HG02852 (cell line): Measurements from ENCODE around the gene TXNRD2.

Experiments
- ATAC-seq: cut with Tn5 transposase; IDR thresholded peaks from one replicate; pipeline ENCODE4 v1.9.1; 2021; ENCODE audit warnings: mild to moderate bottlenecking, moderate library complexity; ENCODE audit not compliant: unreplicated experiment

TXNRD2 gene

DNA sequence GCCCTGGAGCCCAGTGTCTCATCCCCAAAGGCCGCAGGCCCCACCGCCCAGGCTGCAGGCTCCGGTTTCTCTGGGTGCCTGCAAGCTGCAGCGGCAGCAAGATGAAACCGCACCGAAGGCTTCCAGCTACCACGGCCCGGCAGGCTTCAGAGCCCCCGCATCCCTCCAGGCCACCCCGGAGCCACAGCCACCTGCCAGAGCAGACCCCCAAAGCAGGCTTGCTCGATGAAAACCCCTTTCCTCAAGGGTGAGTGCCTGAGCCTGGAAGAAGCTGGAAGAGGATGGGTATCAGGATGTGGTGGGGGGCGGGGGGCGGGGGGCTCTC, 62.4 kb downstream of the TXNRD2 start:
- ATAC-seq, result no peak

DNA sequence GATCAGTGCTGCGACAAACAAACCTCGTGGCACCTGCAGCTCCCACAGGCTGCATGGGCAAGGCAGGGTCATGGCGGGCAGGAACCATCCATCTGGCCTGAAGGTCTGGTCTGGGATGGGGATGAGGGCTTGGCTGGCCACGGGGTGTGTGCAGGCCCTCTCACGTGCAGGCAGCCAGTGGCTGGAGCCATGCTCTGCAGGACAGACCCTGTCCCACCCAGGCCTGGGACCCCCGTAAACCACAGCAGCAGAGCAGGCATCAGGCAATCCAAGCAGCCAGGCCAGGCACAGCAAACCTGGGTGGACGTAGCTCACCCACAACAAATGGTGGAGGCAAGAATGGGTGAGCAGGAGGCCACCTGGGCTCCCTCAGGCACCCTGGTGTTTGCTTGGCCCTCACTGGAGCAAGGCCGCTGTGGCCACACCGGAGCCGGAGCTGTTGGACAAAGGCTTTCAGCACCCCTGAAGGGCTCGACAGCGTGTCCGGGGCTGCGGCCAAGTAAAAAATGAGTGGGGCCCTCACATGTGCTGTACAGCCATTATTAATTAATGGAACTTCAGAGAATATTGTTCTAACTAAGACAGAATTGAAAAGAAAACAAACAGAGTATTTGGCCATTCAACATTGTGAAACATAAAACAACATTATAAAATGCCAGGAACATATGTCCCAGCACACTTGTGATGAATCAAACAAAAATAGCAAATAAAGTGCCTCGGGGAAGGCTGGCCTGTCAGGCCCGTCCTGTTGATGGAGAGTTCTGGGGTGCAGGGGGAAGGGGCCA, 63.0 kb downstream of the TXNRD2 start:
- ATAC-seq, result no peak

GRCh38 chr22:19877626-19878339, 63.8 kb downstream of the TXNRD2 start:
- no peak for ATAC-seq

DNA sequence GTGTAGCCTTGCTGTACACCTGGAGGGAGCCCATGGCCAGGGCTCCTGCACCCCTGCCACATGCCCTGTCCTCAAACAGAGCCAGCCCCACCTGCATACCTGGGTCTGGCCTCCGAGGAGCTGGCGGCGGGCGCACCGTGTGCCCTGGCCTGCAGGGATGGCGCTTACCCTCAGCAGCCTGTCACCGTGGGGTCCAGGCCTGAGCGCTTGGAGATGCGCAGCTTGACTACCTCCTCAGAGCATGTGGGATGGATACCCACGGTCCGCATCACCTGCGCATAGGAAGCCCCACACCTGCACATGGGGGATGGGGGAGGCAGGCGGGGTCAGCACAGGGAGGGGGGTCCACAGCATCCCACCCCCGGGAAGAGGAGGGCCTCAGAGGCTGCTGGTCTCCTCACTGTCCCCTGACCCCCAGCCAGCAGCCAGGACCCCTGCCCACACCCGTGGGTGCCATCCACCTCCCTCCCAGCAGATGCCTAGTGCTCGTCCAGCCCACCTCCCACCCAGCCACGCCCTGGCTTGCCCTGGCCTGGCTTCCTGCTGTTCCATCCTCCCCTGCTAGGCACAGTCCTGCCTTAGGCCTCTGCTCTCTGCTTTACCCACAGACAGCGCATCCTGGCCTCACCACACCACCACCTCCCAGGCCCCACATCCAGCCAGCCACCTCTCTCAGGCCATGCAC, 64.5 kb downstream of the TXNRD2 start:
- no peak for ATAC-seq

DNA sequence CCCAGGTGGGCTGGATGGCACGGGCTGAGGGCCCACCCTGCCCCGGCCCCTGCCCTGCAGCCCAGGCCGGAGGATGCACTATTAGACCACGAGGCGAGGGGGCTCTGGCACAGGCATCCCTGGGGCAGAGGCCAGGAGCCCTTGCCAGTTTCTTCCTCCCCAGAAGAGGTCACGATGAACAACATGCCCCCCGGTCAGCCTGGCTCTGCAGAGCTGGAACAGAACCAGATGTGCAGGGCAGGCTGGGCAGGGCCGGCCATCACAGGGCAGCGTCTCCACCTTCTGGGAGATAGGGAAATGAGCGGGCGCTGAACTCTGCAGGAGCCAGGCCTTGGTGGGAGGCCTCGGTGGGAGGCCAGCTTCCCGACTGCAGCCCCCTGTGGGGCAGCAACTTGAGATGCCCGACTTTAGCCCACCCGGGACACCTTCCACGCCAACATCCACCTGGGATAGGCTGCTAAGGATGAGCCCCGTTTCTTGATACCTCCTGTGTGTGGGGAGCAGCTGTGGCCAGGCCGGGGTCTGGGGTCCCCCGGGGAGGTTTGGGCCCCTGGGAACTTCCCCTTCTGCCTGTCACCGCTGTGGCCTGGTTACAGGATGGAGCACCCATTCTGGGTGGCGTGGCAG, 65.2 kb downstream of the TXNRD2 start:
- no peak for ATAC-seq

DNA sequence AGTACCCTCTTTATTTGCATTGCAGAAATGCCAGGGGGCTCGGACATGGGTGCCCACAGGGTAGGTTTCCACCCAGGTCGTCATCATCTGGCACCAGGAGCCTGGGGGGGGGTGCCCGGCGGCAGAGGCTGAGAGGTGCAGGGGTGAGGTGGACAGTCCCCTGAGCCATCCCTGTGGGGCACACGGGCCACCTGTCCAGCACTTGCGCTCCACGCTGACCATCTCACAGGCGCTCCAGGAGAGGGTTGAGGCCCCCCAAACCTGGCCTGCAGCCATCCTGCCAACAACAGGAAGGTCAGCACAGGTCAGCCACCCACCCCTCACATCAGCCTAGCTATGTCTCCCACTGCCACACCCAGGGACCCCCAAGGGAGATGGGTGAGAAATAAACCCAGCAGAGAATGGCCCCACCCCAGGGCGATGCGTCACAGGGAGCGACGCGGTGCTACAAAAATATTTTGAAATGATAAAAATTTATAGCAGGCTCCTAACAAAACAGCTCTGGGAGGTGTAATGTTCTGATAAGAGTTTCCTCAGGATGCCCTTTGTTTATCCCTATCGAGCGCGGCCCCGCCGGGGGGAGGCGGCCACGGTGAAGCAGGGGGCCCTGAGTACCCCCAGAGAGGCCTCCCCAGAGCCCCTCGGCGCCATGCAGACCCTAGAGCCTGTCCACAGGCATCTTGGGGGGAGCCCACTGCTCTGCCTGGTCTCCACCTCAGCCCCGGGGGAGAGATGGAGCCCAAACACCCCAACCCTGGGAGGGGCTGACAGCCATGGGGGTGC, 65.9 kb downstream of the TXNRD2 start:
- no peak for ATAC-seq

DNA sequence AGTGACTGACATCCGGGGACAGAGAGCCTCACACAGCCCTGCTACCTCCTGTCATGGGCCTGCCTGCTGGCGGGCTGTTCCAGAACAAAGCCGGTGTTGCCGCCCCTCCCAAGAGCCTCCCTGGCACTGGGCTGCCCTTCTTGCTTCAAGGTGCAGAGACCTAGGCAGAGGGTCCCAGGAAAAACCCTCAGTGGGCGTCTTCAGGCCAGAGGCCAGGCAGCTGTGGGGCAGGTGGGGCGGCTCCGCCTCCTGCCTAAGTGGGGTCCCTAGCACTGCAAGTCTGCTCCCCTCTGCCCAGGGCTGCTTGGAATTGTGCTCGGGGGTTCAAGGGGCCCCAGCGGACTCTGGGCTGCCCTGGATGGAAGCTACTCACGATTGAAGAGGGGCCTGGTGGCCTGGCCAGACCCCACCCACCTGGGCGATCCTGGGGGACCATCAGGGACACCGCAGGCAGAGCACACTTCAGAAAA, 66.5 kb downstream of the TXNRD2 start:
- ATAC-seq, result no peak

DNA sequence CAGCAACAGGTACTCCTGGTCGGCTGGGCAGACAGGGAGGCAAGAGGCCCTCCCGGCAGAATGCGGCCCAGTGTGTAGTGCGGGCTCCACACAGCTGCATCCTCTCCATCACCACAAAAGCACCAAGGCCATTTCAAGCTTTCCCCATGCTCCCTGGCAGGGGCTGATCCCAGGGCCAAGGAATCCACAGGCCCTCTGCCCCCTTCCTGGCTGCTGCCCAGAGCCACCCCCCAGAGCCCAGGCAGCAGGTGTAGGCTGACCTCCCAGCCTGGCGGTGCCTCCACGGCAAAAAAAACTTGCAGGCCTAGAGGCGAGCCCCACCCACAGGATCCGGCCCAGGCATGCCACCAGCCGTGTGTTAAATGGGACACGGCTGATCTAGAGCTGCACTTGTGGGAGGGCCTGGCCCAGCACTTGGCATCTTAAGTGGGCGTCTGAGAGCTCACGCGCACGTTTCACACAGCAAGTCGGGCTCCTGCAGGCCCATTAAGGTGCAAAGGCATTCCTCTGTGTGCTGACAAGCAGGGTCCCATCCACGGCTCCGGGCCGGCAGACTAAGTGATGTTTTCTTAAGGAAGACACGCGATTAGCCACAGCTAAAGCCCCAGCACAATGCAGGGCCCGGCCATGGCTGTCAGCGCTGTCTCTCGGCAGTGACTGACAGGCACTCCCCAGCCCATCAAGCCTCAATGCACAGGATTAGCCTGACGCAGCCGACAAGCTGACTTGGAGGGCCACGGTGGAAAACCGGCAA, 67.1 kb downstream of the TXNRD2 start:
- ATAC-seq, result no peak

- no peak for ATAC-seq
These were observed 67.7 kb downstream of the TXNRD2 start for GRCh38 chr22:19873960-19874306.

DNA sequence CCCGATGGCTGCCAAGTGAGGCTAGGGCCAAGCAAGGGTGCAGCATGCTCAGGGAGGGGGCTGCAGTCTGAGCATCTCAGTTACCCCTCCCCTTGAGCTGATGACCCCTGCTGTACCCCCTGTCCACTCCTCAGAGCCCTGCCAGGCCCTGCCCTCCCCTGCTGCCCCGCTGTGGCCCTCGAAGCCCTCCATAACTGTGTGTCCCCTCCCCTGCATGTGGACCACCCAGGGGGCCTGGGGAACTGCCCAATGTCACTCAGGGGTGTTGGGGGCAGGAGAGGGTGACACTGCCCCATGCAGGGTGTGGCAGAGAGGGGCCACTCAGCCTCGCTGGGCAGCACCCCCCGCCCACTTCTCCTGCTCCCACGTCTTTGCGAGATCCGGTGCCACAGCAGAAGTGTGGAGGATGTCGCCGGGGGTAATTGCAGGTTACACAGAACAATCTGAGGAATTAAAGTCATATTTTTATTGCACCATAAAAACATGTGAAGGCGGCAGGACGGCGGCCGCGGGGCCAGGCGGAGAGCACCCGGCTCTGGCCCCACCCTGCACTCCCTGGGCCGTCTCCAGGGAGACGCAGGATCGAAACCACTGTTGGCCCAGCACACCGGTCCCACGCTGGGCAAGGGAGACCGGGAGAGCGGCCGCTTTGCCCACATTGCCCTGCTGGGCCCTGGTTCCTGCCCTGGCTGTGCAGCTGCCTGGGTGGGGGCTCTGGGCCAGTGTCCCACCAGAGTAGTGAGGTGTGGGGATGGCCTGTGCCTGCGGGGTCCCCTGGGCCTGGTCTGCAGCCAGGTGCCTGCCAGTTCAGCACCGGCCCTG, 68.3 kb downstream of the TXNRD2 start:
- ATAC-seq, result no peak

DNA sequence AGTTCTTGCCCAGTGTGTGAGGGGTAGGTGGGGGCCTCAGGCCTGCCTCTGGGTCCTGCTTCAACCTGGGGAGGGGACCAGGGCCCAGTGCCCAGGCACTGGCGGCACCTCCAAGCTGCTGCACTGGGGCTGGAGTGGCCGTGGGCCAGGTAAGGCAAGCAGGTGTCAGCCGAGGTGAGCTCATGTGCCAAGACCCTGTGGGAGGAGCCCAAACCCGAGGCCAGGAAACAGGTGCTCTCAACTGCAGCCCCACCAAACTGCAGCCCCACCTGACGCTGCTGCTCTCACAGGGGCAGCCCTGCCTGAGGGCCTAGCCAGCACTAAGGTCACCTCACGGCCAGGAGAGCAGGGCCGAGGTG, 68.9 kb downstream of the TXNRD2 start:
- ATAC-seq, result no peak

DNA sequence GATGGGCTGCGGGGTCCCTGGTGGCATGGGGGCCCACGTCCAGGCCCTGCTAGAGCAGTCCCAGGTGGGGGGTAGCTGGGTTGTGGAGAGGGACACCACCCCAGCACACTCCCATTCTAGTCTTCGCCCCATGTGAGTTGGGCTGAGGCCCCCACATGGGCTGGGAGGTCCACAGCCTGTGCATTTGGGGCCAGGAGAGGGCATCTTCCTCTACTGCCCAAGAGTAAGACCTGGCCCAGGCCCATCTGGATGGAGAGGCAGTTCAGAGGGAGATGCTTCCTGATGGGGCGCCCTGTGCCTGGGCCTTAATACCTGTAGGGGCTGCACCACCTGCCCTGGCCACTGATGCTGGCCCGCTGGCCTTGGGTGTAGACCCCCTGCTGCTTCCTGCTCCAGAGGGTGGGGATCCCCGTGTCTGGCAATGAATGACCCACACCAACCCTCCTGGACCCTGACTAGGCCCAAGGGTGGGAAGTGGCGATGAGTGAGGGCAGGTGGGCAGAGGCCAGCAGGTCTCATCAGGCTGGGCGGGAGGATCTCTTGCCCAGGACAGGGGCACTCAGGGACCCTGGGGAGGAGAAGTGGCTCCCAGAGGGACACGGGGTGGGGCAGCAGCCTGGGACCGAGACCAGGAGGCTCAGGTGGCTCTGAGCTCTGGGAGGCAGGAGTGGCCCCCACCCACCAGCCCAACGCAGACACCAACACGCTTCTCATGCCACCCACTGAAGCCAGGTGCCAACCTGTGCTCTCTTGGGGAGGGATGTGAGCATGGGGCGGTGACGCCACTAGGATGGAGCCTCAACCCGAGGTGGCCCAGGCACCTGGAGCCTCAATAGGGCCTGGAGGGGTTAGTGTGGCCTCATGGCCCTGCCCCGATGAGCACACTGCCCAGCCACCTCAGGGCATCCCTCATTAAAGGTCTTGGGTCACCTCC, 69.5 kb downstream of the TXNRD2 start:
- ATAC-seq, result no peak

GRCh38 chr22:19871023-19871844, 70.4 kb downstream of the TXNRD2 start:
- ATAC-seq, result no peak

DNA sequence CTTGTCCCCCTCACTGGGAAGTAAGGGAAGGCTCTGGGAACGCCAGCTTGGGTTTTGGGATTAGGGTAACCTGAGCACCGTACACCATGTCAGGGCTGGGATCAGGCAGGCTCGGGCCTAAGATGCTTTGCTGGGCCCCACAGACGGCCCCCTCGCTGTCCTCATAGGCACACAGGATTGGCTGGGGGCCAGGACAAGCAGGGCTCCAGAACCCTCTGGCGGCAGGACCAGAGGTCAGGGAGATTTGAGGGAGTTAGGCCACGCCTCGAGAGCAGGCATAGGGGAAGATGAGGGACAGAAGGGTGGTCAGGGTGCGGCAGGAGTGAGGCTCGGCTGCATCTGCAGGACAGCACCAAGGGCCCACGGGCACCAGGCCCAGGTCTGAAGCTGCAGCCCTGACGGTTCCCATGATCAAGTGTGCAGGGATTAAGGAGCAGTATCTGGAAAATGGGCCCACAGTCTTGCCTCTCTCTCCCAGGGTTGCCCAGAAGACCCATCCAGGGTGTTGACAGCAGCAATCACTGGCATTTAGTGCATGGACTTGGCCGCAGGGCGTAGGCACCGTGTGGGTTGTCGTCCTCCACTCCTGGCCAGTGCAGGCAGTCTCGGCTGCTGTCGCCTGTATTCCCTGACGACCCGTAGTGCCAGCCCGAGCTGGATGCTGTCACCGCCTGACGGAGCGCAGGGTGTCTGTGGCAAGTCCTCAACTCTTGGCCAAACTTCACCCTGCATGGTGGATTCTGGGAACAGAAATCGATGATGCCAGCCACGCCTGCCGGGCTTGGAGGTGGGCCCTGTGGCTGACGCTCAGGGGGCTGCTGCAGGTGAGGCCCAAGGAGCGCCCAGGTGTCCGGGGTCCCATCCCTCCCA, 71.2 kb downstream of the TXNRD2 start:
- ATAC-seq, result no peak

DNA sequence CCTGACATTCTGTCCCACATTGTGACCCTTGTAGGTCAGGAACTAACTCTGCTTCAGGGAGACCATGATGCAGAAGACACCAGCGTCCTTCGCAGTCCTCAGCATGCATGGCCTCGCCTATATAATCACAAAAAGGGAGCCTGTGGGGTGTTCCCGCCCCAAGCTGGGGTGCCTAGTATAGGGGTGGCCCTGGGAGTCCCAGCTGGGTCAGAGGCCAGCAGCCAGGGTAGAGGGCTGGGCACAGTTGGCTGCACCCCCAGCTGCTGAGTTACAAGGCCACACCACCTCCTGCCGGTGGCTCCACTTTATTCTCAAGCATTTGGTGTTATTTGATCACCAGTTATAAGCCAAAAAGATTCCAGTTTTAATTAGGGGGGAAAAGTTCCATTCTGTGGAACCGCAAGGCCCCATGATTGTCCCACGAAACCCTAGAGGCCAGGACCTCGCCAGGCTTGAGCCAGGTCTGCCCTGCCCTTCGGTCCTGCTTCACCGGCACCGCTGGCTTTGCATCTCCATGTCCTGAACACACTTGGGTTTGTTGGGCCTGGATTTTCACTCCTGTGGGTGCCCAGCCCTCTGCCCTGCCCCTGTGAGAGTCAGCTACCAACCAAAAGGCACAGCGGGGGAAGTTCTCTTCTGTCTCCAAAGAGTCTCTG, 72.0 kb downstream of the TXNRD2 start:
- ATAC-seq, result no peak
